ENCODE results near the gene UQCR11.
"Not testable (repeated sequence)": the region's sequence is repeated elsewhere in the genome, so short reads cannot be mapped to it uniquely, and the experiment has no call there.

UQCR11 gene

DNA sequence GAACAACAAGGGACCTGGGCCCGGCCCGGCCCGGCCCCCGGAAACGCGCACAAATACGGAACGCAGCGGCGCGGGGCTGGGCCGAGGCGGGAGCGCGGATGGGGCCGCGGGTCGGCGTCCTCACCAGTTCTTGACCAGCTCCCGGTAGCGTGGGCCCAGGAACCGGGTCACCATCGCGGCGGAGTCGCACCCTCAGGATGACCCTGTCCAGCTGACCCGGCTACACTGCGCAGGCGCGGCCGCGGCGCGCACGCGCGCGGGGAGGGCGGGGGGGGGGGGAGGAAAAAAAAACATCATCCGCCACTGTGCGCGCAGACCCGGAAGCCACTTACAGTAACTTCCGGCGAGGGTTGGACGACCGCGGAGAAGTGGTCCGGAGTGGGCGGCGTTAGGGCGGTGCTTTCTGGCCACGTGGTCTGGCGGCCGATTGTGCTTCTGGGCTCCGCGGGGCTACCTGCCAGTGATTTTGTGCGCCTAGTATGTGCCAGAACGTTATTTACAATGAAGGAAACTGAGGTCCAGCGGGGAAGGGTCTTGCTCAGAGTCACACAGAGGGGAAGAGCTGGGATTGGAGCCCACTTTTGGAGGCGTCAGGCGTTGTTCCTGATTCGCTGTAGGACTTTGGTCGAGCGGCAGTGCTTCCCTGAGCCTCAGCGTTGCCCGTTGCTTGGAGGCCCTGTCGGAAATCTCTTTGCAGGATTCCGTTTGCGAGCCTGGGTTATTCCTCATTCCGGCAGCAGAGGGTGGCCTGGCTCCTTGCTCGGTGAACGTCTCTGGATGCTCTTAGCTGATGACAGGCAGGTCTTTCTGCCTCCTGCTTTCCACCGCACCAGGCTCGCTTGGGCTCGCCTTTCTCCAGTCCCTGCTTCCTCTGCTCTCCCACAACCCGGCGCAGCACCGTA is at the start of gene UQCR11:
UQCR11 (minus strand) TSS at position 227 of the 902 bp plus-strand sequence; CDS start at position 174, 53 bp downstream.
- DNase-seq (ENCODE audit: low spot score): peak; percentile 90

DNA sequence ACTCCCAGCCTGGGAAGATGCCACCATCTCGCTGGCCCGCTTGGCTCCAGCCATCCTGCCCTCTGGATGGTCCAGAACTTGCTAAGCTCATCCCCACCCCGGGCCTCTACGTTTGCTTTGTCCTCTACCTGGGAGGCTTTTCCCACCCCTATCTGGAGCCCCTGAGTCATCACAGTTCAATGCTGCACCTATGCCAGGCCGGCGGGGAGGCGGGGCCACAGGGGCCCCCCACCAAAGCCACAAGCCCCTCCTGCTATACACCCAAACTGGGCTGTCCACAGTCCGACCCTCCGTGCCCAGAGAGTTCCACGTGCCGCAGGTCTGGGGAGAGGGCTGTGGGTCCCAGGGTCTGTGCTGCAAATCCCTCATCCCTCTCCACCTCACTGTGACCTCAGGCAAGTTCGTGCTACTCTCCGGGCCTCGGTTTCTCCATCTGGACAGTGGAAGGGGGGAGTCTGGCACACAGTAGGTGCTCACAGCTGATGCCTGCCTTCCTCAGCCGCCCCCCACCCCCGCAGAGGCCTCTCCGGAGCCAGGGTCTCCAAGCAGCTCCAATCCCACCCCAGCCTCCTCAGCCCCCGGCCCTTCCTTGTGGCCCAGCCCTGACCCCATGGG is 49.0 kb upstream of the UQCR11 start:
- no peak for DNase-seq (ENCODE audit: low spot score)

DNA sequence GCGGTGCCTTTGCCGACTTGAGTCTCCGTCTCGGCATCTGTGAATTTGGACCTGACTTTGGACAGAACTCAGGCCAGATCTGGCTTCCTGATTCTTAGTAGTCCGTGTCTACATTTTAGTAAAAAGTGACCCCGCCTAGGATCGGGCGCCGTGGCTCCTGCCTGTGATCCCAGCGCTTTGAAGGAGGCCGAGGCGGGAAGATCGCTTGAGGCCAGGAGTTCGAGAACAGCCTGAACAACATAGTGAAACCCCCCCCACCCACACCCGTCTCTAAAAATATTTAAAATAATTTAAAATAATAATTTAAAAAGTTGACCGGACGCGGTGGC is 48.0 kb upstream of the UQCR11 start:
- DNase-seq (ENCODE audit: low spot score): no peak

- peak; percentile 99 for DNase-seq (ENCODE audit: low spot score)
Observed at GRCh38 chr19:1652471-1653299, 47.4 kb upstream of the UQCR11 start, which contains the start of gene TCF3. TCF3 (minus strand) TSS chr19:1652615; CDS start chr19:1650248, 2,367 bp downstream.

DNA sequence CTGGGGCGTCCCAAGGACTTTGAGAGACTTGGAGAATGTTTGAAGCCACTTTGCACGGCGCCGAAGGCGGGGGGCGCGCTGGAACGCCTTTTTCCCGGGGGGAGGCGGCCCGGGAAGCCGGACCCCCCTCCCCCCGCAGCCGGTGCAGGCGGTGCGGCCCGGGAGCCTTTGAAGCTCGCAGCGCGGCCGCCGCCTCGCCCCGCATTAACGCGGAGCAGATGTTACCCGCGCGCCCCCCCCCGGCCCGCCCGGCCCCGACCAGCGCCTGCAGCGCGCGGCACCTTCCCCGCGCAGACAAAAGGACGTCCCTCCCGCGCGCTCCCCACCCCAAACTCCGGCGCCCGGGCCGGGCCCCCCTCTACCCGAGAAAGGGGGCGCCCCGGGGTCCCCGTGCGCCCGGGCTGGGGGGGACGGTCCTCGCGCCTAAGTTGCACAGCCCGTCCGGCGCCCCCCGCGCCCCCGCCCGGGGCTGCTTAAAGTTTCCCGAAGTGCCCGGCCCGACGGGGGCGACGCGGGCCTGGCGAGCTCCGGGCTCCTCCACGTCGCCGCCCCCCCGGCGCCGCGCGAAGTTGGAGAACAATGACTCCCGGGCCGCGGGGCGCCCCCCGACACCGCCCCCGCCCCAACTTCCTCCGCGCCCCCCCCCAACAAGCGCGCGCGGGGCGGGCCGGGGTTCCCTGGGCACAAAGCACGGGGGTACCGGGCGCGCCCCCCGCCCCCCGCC is 46.5 kb upstream of the UQCR11 start:
- DNase-seq (ENCODE audit: low spot score): peak; percentile 30

- peak; percentile 69 for DNase-seq (ENCODE audit: low spot score)
Observed at GRCh38 chr19:1650650-1651567, 45.6 kb upstream of the UQCR11 start.

GRCh38 chr19:1649706-1650649 is 44.7 kb upstream of the UQCR11 start:
- no peak for DNase-seq (ENCODE audit: low spot score)

DNA sequence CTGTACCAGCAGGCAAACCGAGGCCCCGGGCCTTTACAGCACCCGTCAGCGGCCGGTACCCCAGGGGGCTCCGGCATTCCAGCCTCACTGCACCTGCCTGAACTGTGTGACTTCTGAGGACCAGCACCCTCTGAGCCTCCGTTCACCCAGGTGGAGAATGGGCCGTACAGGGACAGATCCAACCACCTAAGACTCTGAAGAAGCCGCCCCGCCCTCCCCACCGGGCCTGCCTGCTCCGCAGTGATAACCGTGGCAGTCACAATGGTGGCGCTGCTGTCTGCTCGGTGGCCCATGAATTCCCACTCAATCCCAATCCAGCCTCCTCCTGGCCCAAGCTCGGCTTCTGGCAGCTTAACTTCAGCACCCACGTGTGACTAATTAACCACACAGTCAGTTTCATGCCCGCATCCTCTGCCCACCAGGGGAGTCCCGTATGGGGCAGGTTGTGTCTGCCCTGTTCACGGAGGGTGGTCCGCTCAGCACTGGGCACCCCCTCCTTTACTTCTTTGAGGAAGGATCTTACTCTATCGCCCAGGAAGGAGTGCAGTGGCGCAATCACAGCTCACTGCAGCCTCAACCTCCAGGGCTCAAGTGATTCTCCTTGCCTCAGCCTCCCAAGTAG is 43.8 kb upstream of the UQCR11 start:
- no peak for DNase-seq (ENCODE audit: low spot score)

DNA sequence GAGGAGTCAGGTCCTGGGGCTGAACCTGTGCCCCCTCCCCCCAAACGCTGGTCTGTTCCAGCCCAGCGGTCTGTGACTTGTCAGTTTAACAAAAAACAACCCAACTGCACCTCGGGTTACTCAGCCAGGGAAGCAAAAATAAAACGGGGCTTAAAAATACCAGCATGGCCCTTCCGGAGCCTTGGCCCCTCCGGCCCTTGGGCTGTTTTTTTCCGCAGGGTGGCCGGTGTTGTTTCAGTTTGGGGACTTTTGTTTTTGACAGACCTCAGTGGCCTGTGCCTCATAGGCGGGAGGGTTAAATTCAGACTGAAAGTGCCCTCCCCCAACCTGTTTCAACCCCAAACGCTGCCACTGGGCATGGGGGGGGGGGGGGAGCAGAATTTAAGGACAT is 43.2 kb upstream of the UQCR11 start:
- DNase-seq (ENCODE audit: low spot score): no peak

GRCh38 chr19:1647501-1648458 is 42.5 kb upstream of the UQCR11 start:
- no peak for DNase-seq (ENCODE audit: low spot score)

DNA sequence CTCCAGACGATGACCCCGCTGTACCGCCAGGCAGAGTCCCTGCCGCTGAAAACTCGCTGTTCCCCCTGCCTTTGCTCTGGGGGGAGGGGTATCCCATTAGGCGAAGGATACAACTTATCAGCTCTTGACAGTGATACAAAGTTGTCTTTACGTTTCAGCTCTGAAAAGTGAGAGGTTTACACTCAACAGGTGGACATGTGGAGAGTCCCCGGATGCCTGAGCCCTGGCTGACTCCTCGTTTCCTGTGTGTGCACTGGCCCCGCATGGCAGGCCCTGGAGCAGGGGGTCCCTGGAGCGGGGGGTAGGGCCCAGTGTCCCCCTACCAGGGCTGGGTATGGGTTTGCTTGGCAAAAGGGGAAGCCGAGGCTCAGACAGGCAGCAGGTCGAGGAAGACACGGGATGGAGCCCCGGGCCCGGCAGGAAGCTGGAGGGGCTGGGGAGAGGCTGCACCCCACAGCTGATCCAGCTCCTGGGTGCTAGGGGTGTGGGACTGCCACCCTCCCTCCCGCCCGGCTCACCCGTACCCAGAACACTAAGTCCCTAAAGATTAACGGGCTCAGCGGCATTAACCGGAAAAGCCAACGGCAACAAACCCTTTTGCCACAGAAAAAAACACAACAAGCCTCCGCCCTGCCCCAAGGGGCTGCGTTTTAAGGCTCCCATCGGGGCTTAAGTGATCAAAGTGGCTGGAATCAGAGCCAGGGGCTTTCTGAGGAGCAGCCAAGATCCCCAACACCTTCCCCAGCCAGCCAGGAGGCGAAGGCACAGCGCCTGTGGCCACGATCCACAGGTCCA is 41.6 kb upstream of the UQCR11 start:
- no peak for DNase-seq (ENCODE audit: low spot score)

- no peak for DNase-seq (ENCODE audit: low spot score)
Observed at GRCh38 chr19:1646149-1646548, 40.9 kb upstream of the UQCR11 start.

DNA sequence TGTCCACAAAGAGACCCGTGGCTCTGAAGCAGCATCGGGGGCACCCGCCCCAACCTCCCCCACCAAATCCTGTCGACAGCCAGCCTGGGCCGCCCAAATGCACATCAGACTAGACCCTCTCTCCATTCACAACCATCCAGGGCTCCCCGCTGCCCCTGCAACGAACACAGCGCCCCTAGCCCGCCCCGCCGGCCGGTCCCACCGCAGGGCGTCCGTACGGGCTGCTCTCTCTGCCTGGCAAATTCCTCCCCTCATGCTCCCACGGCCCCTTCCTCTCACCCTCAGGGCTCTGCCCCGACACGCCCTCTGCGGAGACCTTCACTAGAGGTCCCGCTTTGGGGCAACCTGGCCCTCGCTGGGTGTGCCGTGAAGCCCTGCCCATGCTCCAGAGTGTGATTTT is 40.0 kb upstream of the UQCR11 start:
- no peak for DNase-seq (ENCODE audit: low spot score)

- no peak for DNase-seq (ENCODE audit: low spot score)
Observed at GRCh38 chr19:1644070-1644469, 38.8 kb upstream of the UQCR11 start.

DNA sequence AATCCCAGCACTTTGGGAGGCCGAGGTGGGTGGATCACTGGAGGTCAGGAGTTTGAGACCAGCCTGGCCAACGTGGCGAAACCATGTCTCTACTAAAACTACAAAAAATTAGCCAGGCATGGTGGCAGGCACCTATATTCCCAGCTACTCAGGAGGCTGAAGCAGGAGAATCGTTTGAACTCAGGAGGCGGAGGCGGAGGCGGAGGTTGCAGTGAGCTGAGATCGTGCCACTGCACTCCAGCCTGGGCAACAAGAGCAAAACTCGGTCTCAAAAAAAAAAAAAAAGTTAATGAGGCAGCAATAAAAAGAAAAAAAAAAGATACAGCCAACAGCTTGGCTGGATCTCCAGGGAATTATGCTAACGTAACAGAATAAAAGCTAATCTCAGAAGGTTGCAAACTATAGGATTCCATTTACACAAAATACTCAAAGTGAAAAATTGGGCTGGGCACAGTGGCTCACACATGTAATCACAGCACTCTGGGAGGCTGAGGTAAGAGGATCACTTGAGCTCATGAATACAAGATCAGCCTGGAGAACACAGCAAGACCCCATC is 35.7 kb upstream of the UQCR11 start:
- not testable (repeated sequence) for DNase-seq (ENCODE audit: low spot score)

GRCh38 chr19:1636325-1637236 is 31.3 kb upstream of the UQCR11 start:
- no peak for DNase-seq (ENCODE audit: low spot score)

Data from CD4-positive, alpha-beta T cell treated with Interleukin-15 for 4 hours (primary cell).